Epidermal melanocyte (primary cell): ENCODE data around the gene MINDY2.
"Not testable (repeated sequence)": the region's sequence is repeated elsewhere in the genome, so short reads cannot be mapped to it uniquely, and the experiment has no call there.

Experiments
- DNase-seq: peaks from one replicate; pipeline ENCODE4 v3.0.0; 2011; ENCODE audit warnings: low spot score; ENCODE audit not compliant: insufficient read length

The MINDY2 gene

DNA sequence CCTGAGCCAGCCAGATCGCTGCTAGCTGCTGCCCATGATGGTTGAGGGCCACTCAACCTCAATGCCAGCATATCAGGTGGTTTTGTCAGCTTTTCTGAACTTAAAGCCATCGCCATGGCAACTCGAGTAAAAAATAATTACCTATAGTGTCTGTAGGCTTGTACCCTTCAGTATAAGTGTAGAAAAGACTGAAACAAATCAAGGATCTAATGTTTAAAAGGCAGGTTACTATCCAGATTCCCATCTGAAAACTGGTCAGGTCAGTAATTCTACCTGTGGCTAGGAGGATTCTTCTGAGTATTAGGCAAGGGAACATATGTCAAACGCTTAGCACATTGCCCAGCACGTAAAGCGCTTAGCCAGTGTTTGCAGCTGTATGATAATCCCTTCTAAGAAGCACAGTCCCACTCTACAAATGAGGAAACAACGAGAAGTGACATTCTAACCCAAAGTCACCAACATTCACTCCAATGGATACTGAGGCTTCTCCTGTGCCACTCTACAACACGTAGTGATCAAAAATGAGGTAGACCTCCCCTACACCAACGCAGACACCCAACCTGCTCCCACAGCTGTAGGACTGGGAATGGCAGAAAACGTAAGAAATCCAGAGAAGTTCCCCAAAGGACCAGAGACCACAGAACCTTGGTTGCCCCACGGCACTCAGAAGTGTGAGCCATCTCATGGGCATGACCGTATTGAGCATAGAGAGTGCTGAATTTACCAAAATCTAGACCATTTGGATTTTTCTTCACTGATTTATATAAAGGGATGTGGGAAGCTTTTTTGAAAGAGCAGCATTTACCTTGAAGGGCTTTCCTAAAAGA is 107.1 kb downstream of the MINDY2 start:
- no peak for DNase-seq

GRCh38 chr15:58880320-58880719 is 109.2 kb downstream of the MINDY2 start:
- no peak for DNase-seq

DNA sequence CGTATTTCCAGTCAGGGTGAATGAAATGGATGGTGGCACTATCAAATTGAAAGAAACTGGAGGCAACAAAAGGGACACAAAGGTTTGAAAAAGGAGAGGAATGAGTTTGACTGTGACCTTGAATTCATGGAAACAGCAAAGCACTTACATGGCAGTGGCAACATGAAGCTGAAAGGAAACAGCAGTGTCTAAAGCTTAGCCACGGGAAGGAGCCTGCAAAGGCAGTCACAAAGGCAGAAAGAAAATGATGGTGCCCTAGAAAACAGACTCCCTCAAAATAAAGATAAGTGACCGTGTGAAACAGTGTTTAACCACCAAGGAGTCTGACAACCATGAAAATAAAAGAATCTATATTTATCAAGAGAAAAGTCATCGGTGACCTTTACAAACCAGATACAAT is 111.1 kb downstream of the MINDY2 start:
- no peak for DNase-seq

DNA sequence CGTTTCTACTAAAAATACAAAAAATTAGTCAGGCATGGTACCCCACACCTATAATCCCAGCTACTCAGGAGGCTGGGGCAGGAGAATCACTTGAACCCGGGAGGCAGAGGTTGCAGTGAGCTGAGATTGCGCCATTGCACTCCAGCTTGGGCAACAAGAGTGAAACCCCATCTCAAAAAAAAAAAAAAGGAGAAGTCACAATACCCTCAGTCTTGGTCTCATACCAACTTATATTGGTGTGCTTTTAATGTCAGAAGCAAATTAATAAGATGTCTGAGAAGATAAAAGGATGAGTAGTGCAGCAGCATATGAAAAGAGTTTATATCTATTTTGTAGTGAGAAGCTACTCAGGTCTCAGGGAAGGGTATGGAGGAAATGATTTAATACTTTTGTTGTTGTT is 112.8 kb downstream of the MINDY2 start:
- not testable (repeated sequence) for DNase-seq

DNA sequence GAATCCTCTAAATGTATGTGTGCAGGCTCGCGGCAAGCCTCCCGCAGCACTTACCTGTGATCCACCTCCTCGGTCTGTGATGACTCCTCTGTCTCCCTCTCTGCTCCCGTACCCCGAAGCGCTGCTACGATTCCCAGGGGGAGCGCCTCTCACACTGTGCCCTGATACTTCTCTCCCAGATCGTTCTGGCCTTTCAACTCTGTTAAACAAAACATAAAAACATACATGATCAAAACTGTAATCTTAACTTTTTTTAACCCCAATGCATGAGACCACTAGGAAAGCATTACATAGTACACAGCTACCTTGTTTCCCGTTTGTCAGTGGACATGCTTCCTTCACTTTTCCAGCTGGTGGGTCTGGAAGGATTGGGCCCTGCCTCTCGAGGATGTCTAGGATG is 115.8 kb downstream of the MINDY2 start:
- DNase-seq: no peak

- no peak for DNase-seq
Measured at GRCh38 chr15:58889363-58889762, 118.3 kb downstream of the MINDY2 start.

GRCh38 chr15:58898150-58898680 is 127.1 kb downstream of the MINDY2 start:
- no peak for DNase-seq

DNA sequence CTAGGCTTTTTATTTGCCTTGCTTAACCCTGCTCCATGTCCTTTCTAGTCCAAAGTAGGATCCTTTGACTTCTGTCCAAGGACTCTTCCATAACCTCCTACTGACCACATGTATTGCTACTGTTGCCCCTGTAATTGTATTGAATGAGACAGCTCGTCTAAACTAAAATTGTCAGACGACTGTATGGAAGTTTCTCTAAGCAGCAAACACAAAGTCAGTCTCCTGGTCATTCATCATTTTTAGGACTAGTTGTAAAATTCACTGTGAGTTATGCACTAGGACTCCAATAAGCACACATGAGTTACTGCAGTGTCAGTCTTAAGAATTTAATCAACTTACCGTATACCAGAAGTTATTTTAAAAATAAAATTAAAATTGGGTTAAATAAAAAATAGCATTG is 129.5 kb downstream of the MINDY2 start:
- no peak for DNase-seq

DNA sequence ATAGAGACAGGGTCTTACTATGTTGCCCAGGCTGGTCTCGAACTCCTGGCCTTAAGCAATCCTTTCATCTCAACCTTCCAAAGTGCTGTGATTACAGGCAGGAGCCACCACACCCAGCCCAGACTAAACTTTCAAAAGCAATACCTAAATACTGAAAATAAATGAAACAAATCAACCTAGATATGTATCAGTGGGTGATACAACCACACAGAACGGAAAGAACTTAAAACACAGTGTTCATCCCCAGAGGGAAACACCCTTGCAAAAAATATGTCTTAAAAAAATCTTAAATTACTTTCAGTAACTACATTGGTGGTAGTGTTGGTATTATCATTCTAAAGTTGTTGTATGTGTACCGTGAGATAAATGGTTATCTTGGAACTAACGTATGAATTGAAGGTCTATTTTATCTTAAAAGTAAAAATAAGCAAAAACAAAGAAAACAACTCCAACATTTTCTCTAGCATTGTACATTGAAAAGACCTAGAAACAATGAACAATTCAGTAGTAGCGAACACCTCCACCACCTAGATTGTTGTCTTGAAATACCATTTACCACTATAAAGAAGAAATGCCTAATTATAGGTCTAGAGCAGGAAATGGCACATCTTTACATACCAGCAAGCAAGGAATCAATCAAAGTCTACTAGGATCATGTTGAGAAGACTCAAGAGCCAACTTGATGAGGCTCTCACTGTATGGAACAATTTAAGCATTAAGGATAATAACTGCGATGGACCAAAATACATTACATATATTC is 137.6 kb downstream of the MINDY2 start:
- DNase-seq: no peak

- no peak for DNase-seq
Measured at GRCh38 chr15:58909616-58910015, 138.5 kb downstream of the MINDY2 start.

DNA sequence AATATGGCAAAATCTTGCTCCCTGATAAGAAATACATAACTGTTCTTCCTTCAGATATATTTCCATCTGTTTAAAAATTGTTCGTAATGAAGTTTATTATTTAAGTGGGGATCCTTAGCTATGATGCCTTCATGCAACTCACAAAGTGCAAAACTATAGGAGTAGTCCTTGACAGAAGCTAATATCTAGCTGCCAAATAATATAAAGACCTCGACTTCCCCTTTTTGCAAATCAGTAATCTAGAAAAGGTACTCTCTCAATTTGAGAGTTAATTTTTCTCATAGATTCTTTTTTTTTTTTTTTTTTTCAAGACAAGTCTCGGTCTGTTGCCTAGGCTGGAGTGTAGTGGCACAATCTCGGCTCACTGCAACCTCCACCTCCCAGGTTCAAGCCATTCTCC is 139.4 kb downstream of the MINDY2 start:
- no peak for DNase-seq
